Measurements from ENCODE around the gene TCF20.

TCF20 gene

DNA sequence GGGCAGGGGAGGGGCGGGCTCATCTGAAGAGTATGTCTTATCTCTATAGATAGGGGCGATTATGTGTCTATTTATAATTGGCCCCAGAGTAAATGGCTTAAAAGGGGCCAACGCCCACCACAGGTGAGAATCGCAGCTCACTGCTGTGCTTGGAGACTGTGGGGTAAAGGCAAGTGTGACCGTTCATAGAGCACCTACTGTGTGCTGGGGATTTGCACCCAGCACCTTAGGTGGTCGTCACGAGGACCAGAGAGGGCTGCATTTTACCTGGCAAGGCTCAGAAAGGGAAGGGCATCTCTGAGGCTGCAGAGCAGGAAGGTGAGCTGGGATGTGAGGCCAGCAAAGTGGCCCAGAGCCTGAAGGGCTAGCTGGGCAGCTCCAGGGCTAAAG, 13.7 kb upstream of the TCF20 start:
- TF ChIP-seq CTCF (IDR thresholded peaks at IDR 0.05), result no peak
- Histone ChIP-seq H3K4me2 (ENCODE audit: low read length) (no peak overlapping the region), H3K4me3 (ENCODE audit: low read depth, low read length) (no peak overlapping the region), H3K27ac (no peak overlapping the region), H3K9ac (no peak overlapping the region), H3K27me3 (ENCODE audit: control insufficient read depth, insufficient read depth, low read length) (no peaks in the 10 kb centered on the region), H3K4me1 (no peaks in the 10 kb centered on the region), H3K79me2 (no peaks in the 10 kb centered on the region), H3K36me3 (ENCODE audit: control insufficient read depth, insufficient read depth, low read length) (no peaks in the 10 kb centered on the region), H3K9me3 (ENCODE audit: control insufficient read depth, low read length) (no peaks in the 10 kb centered on the region), H2AFZ (no peak overlapping the region)

- Histone ChIP-seq H3K27me3 (ENCODE audit: control insufficient read depth, insufficient read depth, low read length) (no peaks in the 10 kb centered on the region), H2AFZ (no peak overlapping the region), H3K9me3 (ENCODE audit: control insufficient read depth, low read length) (no peaks in the 10 kb centered on the region), H3K27ac (no peak overlapping the region), H3K4me2 (ENCODE audit: low read length) (no peak overlapping the region), H3K4me3 (ENCODE audit: low read depth, low read length) (no peak overlapping the region), H3K9ac (no peak overlapping the region), H3K36me3 (ENCODE audit: control insufficient read depth, insufficient read depth, low read length) (no peaks in the 10 kb centered on the region), H3K4me1 (no peaks in the 10 kb centered on the region), H3K79me2 (no peaks in the 10 kb centered on the region)
- TF ChIP-seq CTCF (IDR thresholded peaks at IDR 0.05), result no peak
These were observed 13.1 kb upstream of the TCF20 start for GRCh38 chr22:42283278-42284201.

DNA sequence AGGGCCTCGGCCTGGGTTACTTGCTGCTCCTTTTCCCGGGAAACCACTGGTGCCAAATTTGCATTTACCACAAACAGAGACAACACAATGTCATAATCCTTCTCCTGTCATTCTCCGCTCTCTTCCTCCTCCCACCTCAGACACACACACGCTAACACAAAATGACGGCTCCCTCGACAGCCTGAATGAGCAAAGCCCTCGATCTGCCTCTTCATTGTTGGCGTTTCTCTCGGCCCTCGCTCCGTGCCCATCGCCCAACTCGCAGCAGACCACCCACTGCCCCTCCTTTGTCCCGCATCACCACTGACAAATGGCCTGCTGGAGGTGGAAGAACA, 12.5 kb upstream of the TCF20 start:
- Histone ChIP-seq H2AFZ (no peak overlapping the region), H3K9me3 (ENCODE audit: control insufficient read depth, low read length) (no peaks in the 10 kb centered on the region), H3K4me2 (ENCODE audit: low read length) (no peak overlapping the region), H3K27ac (no peak overlapping the region), H3K79me2 (no peaks in the 10 kb centered on the region), H3K4me1 (no peaks in the 10 kb centered on the region), H3K9ac (no peak overlapping the region), H3K27me3 (ENCODE audit: control insufficient read depth, insufficient read depth, low read length) (no peaks in the 10 kb centered on the region), H3K4me3 (ENCODE audit: low read depth, low read length) (no peak overlapping the region), H3K36me3 (ENCODE audit: control insufficient read depth, insufficient read depth, low read length) (no peaks in the 10 kb centered on the region)
- no peak for TF ChIP-seq CTCF (IDR thresholded peaks at IDR 0.05)

- H2AFZ ChIP-seq, result no peak overlapping the region
- H3K4me3 ChIP-seq (ENCODE audit: low read depth, low read length), result no peak overlapping the region
- no peaks in the 10 kb centered on the region for H3K9me3 ChIP-seq (ENCODE audit: control insufficient read depth, low read length)
- no peaks in the 10 kb centered on the region for H3K36me3 ChIP-seq (ENCODE audit: control insufficient read depth, insufficient read depth, low read length)
- no peak for TF ChIP-seq CTCF (IDR thresholded peaks at IDR 0.05)
- H3K4me1 ChIP-seq, result no peaks in the 10 kb centered on the region
- no peak overlapping the region for H3K9ac ChIP-seq
- no peak overlapping the region for H3K27ac ChIP-seq
- no peaks in the 10 kb centered on the region for H3K27me3 ChIP-seq (ENCODE audit: control insufficient read depth, insufficient read depth, low read length)
- H3K4me2 ChIP-seq (ENCODE audit: low read length), result no peak overlapping the region
- H3K79me2 ChIP-seq, result no peaks in the 10 kb centered on the region
These were observed 11.9 kb upstream of the TCF20 start for GRCh38 chr22:42282252-42282942.

Measured in parathyroid adenoma (tissue), 2 donors.